Panc1 (cell line): ENCODE results near the gene DYNC1I1.

Experiments used
- POLR2AphosphoS5 ChIP-seq: IDR thresholded peaks from 2 replicates; pipeline ENCODE4 v1.6.1; 2012; ENCODE audit warnings: mild to moderate bottlenecking, low read depth, low read length, moderate library complexity
- REST ChIP-seq, 2 experiments: IDR thresholded peaks; 2 replicates each; pipeline ENCODE4 v1.6.1; 2011 to 2012; ENCODE audit warnings: low read depth in 2 of 2, control low read depth in 1 of 2, low read length in 1 of 2, mild to moderate bottlenecking in 1 of 2, moderate library complexity in 1 of 2; ENCODE audit not compliant: insufficient read depth in 1 of 2
- SIN3A ChIP-seq: IDR thresholded peaks from 2 replicates; pipeline ENCODE4 v1.6.1; 2012; ENCODE audit warnings: low read depth, mild to moderate bottlenecking, low read length, moderate library complexity, borderline replicate concordance; ENCODE audit not compliant: insufficient read depth
- TCF7L2 ChIP-seq: IDR thresholded peaks from 2 replicates; pipeline ENCODE4 v1.6.1; 2011; ENCODE audit warnings: mild to moderate bottlenecking, low read depth, low read length, inconsistent platforms
- TF ChIP-seq, protein P1 (sequence below): fragments of 450-650 bp; IDR thresholded peaks from 2 replicates; pipeline ENCODE4 v1.5.1; 2017; ENCODE audit warnings: mild to moderate bottlenecking

DNA sequence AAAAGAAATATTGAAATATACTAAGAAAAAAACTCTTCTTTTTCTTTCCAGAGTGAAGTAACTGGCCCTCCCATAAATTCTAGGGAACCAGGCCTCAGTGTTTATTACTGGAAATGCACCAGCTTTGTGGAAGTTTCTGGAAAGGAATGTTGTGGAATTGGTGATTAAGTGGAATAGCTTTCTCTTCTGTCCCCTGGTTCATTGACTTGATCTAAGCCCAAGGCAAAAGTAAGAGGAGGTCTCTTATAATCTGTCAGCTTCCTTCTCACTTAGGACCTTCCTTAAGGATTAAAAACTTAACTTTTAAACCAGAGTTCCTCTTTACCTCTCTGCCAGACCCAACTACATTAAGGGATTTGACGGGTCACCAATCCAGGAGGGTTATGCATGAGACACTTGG lies 283.4 kb downstream of the DYNC1I1 start:
- TF ChIP-seq, protein P1, sequence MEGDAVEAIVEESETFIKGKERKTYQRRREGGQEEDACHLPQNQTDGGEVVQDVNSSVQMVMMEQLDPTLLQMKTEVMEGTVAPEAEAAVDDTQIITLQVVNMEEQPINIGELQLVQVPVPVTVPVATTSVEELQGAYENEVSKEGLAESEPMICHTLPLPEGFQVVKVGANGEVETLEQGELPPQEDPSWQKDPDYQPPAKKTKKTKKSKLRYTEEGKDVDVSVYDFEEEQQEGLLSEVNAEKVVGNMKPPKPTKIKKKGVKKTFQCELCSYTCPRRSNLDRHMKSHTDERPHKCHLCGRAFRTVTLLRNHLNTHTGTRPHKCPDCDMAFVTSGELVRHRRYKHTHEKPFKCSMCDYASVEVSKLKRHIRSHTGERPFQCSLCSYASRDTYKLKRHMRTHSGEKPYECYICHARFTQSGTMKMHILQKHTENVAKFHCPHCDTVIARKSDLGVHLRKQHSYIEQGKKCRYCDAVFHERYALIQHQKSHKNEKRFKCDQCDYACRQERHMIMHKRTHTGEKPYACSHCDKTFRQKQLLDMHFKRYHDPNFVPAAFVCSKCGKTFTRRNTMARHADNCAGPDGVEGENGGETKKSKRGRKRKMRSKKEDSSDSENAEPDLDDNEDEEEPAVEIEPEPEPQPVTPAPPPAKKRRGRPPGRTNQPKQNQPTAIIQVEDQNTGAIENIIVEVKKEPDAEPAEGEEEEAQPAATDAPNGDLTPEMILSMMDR: no peak
- TF ChIP-seq POLR2AphosphoS5 (no peak), SIN3A (no peak), TCF7L2 (no peak), REST (IDR thresholded peaks at IDR 0.05; ENCODE audit: insufficient read depth in 1 of 2, low read depth in 2 of 2, low read length in 1 of 2) (no peak)
